Fibroblast of villous mesenchyme (primary cell): ENCODE measurements around the gene PCDH15. TPM values are rescaled to one million over a fixed set of nuclear protein-coding genes. Genes with fewer than 3 reads are reported as not detected.

Experiments used
- DNase-seq: peaks from one replicate; pipeline ENCODE4 v3.0.0-alpha.2; 2010; ENCODE audit warnings: low read depth
- H3K4me3 ChIP-seq: 2 replicates; pipeline ENCODE4 v1.5.1; 2011; ENCODE audit warnings: low read depth, mild to moderate bottlenecking, low read length
- CTCF ChIP-seq: IDR thresholded peaks from 2 replicates; pipeline ENCODE4 v1.5.1; 2012; ENCODE audit warnings: low read depth, mild to moderate bottlenecking, low read length; ENCODE audit not compliant: insufficient read depth
- total RNA-seq: library from RNA; depleted of rRNA; stranded (reverse); fragments of >200 nt; gene quantifications from 2 replicates; pipeline ENCODE4 v1.2.3, GENCODE V29; 2012

PCDH15 gene
- total RNA-seq, 1 donor, result not detected

GRCh38 chr10:53840653-53841052 is 960.4 kb downstream of the PCDH15 start:
- no peak for DNase-seq
- TF ChIP-seq CTCF, result no peak
- no peak overlapping the region for H3K4me3 ChIP-seq

- DNase-seq, result peak; percentile 6
- TF ChIP-seq CTCF, result peak; percentile 29
- H3K4me3 ChIP-seq, result no peak overlapping the region
Measured at GRCh38 chr10:53839440-53840039, 961.5 kb downstream of the PCDH15 start.

DNA sequence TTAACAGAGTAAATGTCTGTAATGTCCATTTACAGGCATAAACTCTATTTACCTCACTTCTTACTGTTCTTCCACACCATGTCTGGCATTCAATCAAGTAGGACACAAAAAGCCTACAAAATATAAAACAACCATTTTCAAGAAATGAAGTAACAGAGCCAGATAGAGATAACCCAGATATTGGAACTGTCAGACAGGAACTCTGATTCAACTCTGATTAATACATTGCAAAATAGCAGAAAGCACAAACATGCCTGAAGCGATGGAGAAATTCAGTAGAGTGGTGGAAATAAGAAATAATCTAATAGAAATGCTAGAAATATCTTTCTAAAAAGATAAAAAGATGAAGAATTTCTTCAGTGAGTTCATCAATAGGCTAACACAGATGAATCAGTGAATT is 964.4 kb downstream of the PCDH15 start:
- DNase-seq, result no peak
- H3K4me3 ChIP-seq, result no peak overlapping the region
- TF ChIP-seq CTCF, result no peak

- no peak overlapping the region for H3K4me3 ChIP-seq
- TF ChIP-seq CTCF, result no peak
- no peak for DNase-seq
Measured at GRCh38 chr10:53833908-53834307, 967.1 kb downstream of the PCDH15 start.

DNA sequence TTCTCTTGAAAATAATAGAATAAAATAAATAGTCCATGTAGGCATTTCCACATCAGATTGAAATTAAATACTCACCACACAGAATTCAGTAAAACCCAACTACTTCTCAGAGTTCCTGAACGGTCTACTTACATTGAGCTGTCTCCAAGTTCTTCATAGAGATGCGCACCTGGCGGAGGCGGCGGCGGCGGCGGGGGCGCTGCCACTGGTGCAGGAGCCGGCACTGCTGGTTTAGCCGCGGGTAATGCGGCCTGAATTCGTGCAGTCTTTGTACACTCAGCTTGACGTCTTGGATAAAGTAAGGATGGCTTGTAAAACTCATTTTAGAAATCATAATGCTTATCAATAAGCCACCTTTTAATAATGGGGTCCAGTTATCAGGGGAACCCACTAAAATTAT is 973.8 kb downstream of the PCDH15 start:
- no peak for DNase-seq
- TF ChIP-seq CTCF, result no peak
- no peak overlapping the region for H3K4me3 ChIP-seq

GRCh38 chr10:53808677-53809372 is 992.2 kb downstream of the PCDH15 start:
- no peak for TF ChIP-seq CTCF
- no peak overlapping the region for H3K4me3 ChIP-seq
- no peak for DNase-seq

DNA sequence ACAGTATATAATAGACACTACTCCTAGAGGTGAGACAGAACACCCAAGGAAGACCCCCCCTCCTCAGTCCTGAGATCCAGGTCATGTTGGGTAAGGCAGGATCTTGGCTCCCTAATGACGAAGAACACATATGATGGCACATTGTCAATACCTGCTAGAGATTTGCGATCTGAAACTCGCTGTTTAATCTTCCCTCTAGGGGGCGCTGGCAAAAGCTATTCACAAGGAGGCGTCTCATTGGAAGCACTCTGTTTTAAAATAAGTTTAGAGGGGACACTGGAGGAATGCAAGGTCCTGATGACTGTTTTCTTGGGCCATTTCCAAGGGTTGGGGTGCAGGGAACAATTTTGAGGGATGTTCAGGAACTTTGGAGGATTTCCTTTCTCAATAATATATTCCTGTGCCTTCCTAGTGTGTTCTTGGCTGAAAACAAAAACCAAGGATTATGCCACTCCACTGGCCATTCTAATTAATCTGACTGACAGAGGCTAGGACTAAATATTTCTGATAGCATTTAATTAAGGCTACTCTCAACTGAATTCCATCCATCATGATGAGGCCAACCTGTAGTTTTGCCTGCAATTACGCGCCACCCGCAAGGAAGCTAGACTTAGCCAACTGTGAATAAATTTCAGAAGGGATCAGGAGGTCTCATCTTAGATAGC is 1014.7 kb downstream of the PCDH15 start:
- TF ChIP-seq CTCF, result no peak
- no peak overlapping the region for H3K4me3 ChIP-seq
- DNase-seq, result no peak
